H54 (cell line): ENCODE results near the gene PRR5L.

Experiments
- DNase-seq: peaks from one replicate; pipeline ENCODE4 v3.0.0; 2011; ENCODE audit warnings: low spot score, mixed read lengths; ENCODE audit not compliant: insufficient read length
- FAIRE-seq: peaks from 3 replicates; lab custom pipeline; 2011; peaks lifted over from hg19 to GRCh38; lab: Jason Lieb, UNC
- POLR2A ChIP-seq: IDR thresholded peaks from 2 replicates; pipeline ENCODE4 v1.6.1; 2011; ENCODE audit warnings: low read depth, mild to moderate bottlenecking, low read length

PRR5L gene

DNA sequence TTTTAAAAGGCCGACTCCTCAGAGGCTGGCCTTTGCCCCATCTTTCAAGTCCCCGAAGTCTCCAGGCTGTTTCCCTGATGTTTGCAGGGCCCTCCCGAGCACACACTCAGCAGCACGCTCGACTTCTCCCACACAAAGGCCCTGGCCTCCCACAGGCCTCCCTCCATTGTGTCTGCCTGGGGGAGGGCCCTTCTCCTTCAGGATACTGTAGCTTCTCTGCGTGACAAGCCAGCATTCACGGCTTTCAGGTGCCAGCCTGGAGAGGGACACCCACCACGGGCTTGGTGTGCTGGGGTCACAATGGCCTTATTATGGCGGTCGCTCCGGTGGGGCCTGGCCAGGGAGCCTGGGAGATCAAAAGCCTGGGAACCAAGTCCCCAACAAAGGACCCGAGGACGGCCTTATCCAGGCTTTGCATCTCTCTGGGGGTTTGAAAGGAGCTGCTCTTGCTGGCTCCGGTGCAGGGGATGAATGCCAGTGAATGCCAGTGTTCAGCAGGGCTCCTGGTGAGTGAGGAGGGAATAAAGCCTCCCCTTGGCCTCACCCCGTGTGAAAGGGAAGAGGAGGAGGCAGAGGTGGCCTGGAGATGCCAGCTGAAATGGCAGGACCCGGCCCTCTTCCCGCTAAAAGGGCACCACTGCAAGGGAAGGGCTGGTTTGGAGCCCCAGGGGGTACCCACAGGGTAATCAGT lies 159.0 kb downstream of the PRR5L start:
- FAIRE-seq (no peak), DNase-seq (peak; percentile 46)
- no peak for TF ChIP-seq POLR2A

DNA sequence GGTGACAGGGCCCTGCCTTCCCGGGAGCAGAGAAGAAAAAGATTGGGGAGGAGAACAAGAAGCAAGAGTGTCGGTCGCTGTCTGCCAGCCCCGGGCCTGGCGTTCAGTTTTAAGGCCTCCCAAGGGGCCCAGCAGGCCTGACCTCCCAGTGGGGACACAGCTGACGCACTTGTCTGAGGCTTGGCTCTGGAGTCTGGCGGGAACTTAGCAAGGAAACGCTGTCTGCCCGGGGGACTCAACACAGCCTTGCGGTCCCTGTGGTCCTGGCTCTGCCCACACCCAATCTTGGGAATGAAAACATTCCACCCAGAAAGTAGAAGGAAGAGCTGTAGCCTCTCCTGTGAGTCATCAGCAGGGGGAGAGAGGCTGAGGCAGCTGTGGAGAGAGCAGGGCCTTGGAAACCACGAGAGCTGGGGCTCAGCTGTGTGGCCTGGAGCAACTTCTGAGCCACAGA lies 159.6 kb downstream of the PRR5L start:
- DNase-seq (peak; percentile 91), FAIRE-seq (no peak)
- no peak for TF ChIP-seq POLR2A

DNA sequence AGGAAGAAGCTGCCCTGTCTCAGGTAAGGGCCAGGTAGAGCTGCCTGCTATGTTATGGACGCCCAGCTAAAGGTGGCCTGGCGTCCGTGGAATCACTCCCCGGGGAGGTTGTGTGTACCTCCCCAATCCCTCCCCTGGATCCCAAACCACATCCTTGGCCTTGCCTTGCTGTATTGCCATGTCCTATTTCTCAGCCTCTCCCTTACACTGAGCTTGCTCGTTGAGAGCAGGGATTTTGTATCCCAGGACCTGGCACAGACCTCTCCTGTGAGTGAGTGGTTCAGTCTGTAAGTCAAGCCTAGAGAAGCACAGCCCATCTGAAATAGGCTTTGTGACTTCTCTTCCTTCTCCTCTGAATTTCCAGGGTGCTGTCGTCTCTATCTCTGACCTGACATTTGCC lies 160.1 kb downstream of the PRR5L start:
- DNase-seq (no peak), FAIRE-seq (no peak)

DNA sequence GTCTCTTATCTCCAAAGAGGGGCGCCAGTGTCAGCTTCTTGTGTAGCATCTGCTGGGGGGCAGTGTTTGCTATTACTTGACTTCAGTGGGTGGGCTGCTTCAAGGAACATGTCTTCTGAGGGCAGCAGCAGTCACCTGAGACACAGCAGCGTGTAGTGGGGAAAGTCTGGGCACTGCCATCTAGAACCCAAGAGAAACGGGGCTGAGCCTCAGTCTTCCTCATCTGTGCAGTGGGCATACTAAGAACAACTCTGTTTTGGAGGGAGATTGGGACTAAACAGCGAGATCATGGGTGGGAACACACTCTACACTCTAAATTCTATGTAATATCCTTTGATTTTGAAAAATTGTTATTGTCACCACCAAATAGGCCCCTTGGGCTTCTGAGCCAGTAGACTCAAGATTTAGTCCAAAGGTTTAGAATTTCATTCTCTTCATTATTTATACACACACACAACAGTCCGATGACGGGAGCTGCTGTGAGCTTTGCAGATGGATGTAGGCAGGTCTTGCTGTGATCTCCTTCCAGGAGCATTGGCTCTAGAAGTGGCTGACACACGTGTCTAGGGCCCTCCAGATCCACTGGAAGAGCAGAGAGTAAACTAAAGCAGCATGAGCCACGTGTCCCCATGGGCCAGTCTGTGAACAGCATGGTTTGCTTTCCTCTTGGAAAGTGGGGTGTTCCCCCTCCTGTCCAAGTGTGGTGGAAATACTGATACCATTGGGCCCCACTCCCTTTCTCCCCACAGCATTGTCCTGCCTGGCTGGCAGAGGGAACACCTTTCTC lies 162.2 kb downstream of the PRR5L start:
- FAIRE-seq, result no peak
- no peak for DNase-seq
- TF ChIP-seq POLR2A, result no peak

More for the DNA sequence above, 160.1 kb downstream of the PRR5L start:
- TF ChIP-seq POLR2A, result no peak

DNA sequence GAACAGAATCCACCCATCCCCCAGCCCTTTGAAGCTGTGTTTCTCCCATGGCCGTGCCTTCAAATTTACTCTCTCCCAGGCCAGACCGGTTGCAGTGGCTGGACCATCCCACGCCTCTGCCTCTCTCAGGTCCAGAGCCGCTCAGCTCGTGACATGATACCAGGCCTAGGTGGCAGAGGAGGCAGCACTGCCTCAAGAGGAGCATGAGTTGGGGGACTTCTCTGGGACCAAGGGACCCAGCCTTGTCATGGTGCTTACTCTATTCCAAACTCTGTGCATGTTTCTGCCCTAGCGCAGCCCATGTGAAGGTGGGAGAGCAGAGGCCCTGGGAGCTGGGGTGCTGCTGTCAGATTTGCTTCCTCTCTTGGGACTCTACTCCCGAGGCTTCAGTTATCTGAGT lies 163.0 kb downstream of the PRR5L start:
- FAIRE-seq (no peak), DNase-seq (no peak)
- no peak for TF ChIP-seq POLR2A

DNA sequence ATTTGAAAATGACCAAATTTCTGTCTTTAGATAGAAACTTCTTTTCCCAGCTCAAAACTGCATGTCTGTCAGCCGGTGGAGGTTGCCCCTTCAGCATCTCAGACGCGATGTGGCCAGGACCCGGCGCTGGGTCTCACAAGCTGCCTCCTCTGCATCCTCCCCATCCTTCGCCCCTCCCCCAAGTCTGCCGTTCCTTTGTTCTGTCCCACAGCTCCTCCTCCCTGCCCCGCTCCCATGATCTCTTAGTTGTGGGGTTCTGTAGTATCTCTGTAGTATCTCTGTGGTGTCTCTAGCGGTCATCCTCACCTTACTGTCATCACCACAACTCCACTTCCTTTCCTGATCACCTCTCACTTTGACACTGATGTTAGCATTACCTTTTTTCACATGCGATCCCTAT lies 164.1 kb downstream of the PRR5L start:
- DNase-seq (no peak), FAIRE-seq (no peak)
- no peak for TF ChIP-seq POLR2A

DNA sequence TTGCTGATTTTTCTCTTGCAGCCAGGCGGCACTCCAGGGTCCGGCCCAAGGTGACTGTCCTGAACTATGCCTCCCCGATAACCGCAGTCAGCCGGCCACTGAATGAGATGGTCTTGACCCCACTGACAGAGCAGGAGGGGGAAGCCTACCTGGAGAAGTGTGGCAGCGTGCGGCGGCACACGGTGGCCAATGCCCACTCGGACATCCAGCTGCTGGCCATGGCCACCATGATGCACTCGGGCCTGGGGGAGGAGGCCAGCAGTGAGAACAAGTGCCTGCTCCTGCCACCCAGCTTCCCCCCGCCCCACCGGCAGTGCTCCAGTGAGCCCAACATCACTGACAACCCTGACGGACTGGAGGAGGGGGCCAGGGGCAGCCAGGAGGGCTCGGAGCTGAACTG lies 166.2 kb downstream of the PRR5L start:
- DNase-seq (no peak), FAIRE-seq (no peak)
- no peak for TF ChIP-seq POLR2A

DNA sequence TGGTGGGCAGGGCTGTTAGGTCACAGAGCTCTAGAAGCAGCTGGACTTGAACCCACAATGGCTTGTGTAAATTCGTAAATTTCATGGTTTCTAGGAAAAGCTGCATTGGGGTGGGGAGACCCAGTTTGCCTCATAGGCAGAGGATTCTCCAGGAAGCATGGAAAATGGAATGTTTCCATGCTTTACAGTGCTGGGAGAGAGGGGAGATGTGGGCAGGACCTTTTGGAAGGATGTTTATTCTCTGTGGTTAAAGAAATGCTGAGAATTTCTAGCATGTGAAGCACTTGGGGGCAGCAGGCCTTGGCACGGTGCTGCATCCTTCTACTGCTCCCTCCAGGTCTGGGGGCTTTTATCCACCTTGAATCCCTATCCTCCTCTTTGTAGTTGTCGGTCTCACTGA lies 167.7 kb downstream of the PRR5L start:
- DNase-seq (no peak), FAIRE-seq (no peak)

DNA sequence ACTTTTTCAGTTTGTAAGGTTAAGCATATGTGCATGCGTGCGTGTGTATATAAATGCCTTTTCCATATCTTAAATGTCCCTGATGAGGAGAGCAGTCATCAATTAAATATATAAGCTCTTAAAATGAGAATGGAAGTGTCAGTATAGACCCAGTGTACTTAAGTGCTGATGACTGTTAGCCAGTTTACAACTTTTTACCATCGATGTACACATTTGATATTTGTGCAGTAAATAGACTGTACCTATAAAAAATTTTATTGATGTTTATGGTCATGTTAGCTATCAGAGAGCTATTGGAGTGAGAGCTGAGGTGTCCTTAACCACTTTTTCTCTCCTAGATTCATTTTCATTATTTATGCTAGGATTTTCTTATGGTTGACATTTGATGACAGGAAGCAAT lies 168.6 kb downstream of the PRR5L start:
- DNase-seq (no peak), FAIRE-seq (no peak)
- TF ChIP-seq POLR2A, result no peak

More for the DNA sequence above, 167.7 kb downstream of the PRR5L start:
- no peak for TF ChIP-seq POLR2A

DNA sequence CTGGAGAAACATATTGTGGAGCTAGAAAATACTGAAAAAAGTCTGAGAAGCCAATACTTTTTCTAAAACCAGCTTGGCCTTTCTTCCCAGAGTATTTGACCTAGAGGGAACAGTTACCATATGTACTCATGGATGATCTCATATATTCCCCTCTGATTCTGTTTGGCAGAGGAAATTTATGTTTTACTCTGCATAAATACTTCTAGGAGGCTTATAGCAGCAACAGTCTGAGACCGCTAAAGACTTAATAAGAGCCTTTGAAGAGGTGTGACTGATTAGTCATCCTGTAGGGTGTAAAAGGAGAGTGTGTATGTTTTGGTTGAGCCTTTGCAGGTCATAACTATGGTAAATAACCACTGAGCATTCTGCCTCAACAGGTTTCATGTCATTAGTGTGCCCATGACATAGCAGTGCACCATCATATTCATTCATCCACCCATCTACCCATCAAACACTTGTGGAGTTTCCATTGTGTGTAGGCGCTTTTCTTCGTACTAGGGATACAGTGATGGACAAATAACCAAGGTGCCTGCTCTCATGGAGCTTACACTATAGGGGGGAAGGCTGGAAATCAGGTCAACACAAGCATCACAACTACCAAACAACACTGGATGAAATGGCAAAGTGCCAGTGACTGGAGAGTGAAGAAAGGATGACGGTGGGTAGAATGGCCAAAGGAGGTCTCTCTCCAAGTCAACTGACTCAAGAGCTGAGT lies 169.5 kb downstream of the PRR5L start:
- TF ChIP-seq POLR2A, result no peak
- FAIRE-seq (no peak), DNase-seq (no peak)

DNA sequence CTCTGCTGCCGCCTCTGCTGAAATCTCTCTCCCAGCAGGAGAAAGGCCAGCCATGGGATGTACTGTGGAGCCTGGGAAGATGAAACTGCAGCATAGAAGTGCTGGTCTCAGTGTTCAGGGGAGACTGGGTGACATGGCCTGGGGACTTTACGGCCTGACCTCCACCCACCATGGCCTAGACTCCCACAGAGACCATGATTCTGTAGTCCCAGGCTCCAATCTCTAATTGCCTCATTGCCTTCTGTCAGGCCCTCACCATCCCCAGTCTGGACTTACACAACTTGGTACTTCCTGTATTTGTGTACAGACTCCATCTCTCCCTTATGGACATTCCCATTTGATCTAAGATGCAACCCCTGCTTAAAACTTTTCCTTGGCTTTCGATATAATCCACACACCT lies 170.9 kb downstream of the PRR5L start:
- no peak for TF ChIP-seq POLR2A
- FAIRE-seq (no peak), DNase-seq (no peak)

DNA sequence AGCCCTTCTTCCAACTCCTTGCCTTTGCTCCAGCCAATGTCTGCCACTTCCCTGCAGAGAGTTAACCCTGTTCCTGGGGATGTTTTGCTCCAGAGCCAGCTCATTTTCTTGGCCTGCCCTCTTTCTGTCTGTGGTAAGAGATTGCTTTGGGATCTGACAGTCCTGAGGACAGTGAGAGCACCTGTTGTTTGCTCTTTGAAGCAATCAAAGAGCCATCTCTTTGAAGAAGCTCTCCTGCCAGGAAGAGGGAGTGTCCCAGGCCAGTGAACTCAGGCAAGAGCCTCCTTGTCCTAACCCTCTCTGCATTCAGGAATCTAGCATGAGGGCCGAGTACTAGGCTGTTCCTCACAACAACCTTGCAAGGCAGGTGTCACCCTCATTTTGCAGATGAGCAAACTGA lies 171.8 kb downstream of the PRR5L start:
- FAIRE-seq, result no peak
- no peak for TF ChIP-seq POLR2A

DNA sequence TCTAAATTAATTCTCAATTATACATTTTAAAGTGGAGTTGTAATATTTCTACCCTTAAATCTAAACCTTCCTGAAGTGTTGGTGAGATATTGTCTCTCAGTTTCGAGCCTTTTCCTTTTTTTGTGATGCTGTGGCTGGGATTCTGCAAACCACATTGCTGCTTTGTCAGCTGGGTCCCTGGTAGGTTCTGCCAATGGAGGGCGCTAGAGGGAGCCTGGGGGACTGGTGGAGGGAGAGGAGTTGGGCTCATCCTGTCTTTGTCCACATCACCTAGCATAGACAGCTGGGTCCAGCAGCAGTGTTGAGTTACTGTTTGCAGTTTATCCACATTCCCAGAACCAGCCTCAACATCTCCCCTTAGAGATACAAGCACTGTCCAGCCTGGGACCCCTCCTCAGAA lies 173.0 kb downstream of the PRR5L start:
- DNase-seq, result no peak
- no peak for FAIRE-seq

More for the DNA sequence above, 171.8 kb downstream of the PRR5L start:
- no peak for DNase-seq

More for the DNA sequence above, 173.0 kb downstream of the PRR5L start:
- TF ChIP-seq POLR2A, result no peak
